Peyer's patch (tissue), 4 donors: Measurements from ENCODE around the gene MIOS.

Experiments used
- POLR2A ChIP-seq, 2 donors: fragments of 450-650 bp; IDR thresholded peaks; one replicate each; pipeline ENCODE4 v1.5.1; 2017; ENCODE audit warnings: antibody characterized with exemption in 2 of 2, mild to moderate bottlenecking in 2 of 2, moderate library complexity in 2 of 2
- TF ChIP-seq, protein P1 (sequence below), 6 experiments: fragments of 450-650 bp in 4 of 6; fragments of 200-600 bp in 2 of 6; sonication (generic) in 1 of 6; IDR thresholded peaks; one replicate each; pipeline ENCODE4 v1.5.1; 2017 to 2019; ENCODE audit warnings: antibody characterized with exemption in 6 of 6, mild to moderate bottlenecking in 3 of 6, moderate library complexity in 1 of 6

DNA sequence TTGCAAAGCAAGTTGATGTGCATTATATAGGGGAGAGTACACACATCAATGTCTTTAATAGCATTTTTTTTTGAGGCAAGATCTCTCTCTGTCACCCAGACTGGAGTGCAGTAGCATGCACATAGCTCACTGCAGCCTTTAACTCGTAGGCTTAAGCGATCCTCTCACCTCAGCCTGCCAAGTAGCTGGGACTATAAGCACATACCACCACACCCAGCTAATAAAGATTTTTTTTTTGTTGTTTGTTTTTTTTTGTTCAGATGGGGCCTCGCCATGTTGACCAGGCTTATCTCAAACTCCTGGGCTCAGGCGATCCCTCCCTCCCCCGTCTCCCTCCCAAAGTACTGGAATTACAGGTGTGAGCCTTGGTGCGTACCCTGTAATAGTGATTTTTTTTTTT lies 75.4 kb downstream of the MIOS start:
- TF ChIP-seq, protein P1, sequence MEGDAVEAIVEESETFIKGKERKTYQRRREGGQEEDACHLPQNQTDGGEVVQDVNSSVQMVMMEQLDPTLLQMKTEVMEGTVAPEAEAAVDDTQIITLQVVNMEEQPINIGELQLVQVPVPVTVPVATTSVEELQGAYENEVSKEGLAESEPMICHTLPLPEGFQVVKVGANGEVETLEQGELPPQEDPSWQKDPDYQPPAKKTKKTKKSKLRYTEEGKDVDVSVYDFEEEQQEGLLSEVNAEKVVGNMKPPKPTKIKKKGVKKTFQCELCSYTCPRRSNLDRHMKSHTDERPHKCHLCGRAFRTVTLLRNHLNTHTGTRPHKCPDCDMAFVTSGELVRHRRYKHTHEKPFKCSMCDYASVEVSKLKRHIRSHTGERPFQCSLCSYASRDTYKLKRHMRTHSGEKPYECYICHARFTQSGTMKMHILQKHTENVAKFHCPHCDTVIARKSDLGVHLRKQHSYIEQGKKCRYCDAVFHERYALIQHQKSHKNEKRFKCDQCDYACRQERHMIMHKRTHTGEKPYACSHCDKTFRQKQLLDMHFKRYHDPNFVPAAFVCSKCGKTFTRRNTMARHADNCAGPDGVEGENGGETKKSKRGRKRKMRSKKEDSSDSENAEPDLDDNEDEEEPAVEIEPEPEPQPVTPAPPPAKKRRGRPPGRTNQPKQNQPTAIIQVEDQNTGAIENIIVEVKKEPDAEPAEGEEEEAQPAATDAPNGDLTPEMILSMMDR (IDR thresholded peaks at IDR 0.05) = no peak
- TF ChIP-seq POLR2A (IDR thresholded peaks at IDR 0.05) = peak in 1 of 2 donors; percentile 35
